OCI-LY7 (cell line): ENCODE results near the gene FAM107B. TPM values are rescaled to one million over a fixed set of nuclear protein-coding genes. Genes with fewer than 3 reads are reported as not detected.

Experiments used
- BruUV-seq: library from RNA; stranded (reverse); fragments of 400-500 nt; replicated peaks from 2 replicates; lab custom pipeline; 2021; lab: Mats Ljungman, UMichigan
- CTCF ChIA-PET: fragments of 300-600 bp; sonication (Branson Sonifier 250); formaldehyde crosslinking; loops from one replicate; lab custom pipeline; 2022; ENCODE audit warnings: antibody characterized with exemption; ENCODE audit not compliant: unreplicated experiment; lab: Charles Lee
- POLR2A ChIA-PET: fragments of 300-600 bp; sonication (Branson Sonifier 250); formaldehyde crosslinking; loops from one replicate; lab custom pipeline; 2022; ENCODE audit warnings: antibody characterized with exemption; lab: Charles Lee
- DNase-seq: peaks from one replicate; pipeline ENCODE4 v3.0.0-alpha.2; 2015; ENCODE audit warnings: low spot score
- H2AFZ ChIP-seq: fragments of 200-600 bp; sonication (generic), shearing (Covaris generic); 2 replicates; pipeline ENCODE4 v1.6.1; 2014; ENCODE audit warnings: mild to moderate bottlenecking, antibody characterized with exemption, low read length, moderate library complexity
- H3K27ac ChIP-seq: fragments of 200-600 bp; sonication (generic); 2 replicates; pipeline ENCODE4 v1.5.1; 2014; ENCODE audit warnings: mixed run types, low read depth, mild to moderate bottlenecking, moderate library complexity, low read length, inconsistent platforms; ENCODE audit not compliant: poor library complexity, severe bottlenecking
- H3K36me3 ChIP-seq: fragments of 200-600 bp; sonication (generic); 2 replicates; pipeline ENCODE4 v1.6.1; 2014; ENCODE audit warnings: mild to moderate bottlenecking, antibody characterized with exemption, low read length, moderate library complexity, mixed read lengths; ENCODE audit not compliant: insufficient read depth
- H3K4me1 ChIP-seq: fragments of 200-600 bp; sonication (generic); 2 replicates; pipeline ENCODE4 v1.5.1; 2014; ENCODE audit warnings: mild to moderate bottlenecking, low read length; ENCODE audit not compliant: insufficient read depth, poor library complexity, severe bottlenecking
- H3K4me2 ChIP-seq: fragments of 200-600 bp; sonication (generic); 2 replicates; pipeline ENCODE4 v1.6.1; 2014; ENCODE audit warnings: mild to moderate bottlenecking, low read length
- H3K4me3 ChIP-seq: fragments of 200-600 bp; sonication (generic); 2 replicates; pipeline ENCODE4 v1.5.1; 2014; ENCODE audit warnings: mild to moderate bottlenecking, low read depth, low read length; ENCODE audit not compliant: poor library complexity, severe bottlenecking
- H3K79me2 ChIP-seq: fragments of 200-600 bp; sonication (generic); 2 replicates; pipeline ENCODE4 v1.6.1; 2016; ENCODE audit warnings: low read depth, mild to moderate bottlenecking, low read length, moderate library complexity, mixed read lengths; ENCODE audit not compliant: insufficient read depth
- H3K9me2 ChIP-seq: fragments of 200-600 bp; sonication (generic); 2 replicates; pipeline ENCODE4 v1.6.1; 2016; ENCODE audit warnings: mild to moderate bottlenecking, low read length, mixed read lengths; ENCODE audit not compliant: insufficient read depth
- H3K9me3 ChIP-seq: fragments of 200-600 bp; sonication (generic); 2 replicates; pipeline ENCODE4 v1.6.1; 2014; ENCODE audit warnings: mild to moderate bottlenecking, mixed run types, low read length, mixed read lengths
- H4K20me1 ChIP-seq: fragments of 200-600 bp; sonication (generic); 2 replicates; pipeline ENCODE4 v1.6.1; 2014; ENCODE audit warnings: mild to moderate bottlenecking, antibody characterized with exemption, low read length, moderate library complexity, mixed read lengths; ENCODE audit not compliant: insufficient read depth
- EZH2phosphoT487 ChIP-seq: fragments of 200-600 bp; sonication (generic); IDR thresholded peaks from 2 replicates; pipeline ENCODE4 v1.6.1; 2018; ENCODE audit warnings: low read depth, borderline replicate concordance, mild to moderate bottlenecking, mixed run types, antibody characterized with exemption, low read length, moderate library complexity, mixed read lengths
- intact Hi-C: fragments of 100-400 bp; cut with micrococcal nuclease; formaldehyde crosslinking; loops from one replicate; pipeline ENCODE4 v1.10.0; 2022; ENCODE audit not compliant: unreplicated experiment
- total RNA-seq, 2 experiments: library from RNA; depleted of rRNA in 1 of 2; stranded (reverse); fragments of >200 nt in 1 of 2; shearing (Covaris generic) in 1 of 2; gene quantifications; 2 replicates each; pipeline ENCODE4 v1.2.3, GENCODE V29; 2014 to 2022
- TF ChIP-seq, protein P1 (sequence below): fragments of 200-600 bp; sonication (generic); conservative IDR thresholded peaks from 2 replicates; pipeline ENCODE4 v1.5.1; 2014; ENCODE audit warnings: mild to moderate bottlenecking, antibody characterized with exemption, low read length, moderate library complexity, mixed read lengths

FAM107B gene
- total RNA-seq, 2 experiments from 2014 or later = 114 to 398 TPM

GRCh38 chr10:14748441-14748840 lies 26.3 kb downstream of the FAM107B start:
- CTCF ChIA-PET = no interaction called here
- Histone ChIP-seq H3K36me3 (no peaks in the 10 kb centered on the region), H3K4me2 (peak overlapping the region; percentile 57), H3K9me2 (no peaks in the 10 kb centered on the region), H3K79me2 (no peaks in the 10 kb centered on the region), H3K9me3 (no peaks in the 10 kb centered on the region), H4K20me1 (no peaks in the 10 kb centered on the region), H2AFZ (peak overlapping the region; percentile 39), H3K4me3 (peak overlapping the region; percentile 4), H3K27ac (peak overlapping the region; percentile 88), H3K4me1 (peaks cover 68% of the 10 kb centered on the region)
- intact Hi-C loops = no loop called here
- TF ChIP-seq, protein P1, sequence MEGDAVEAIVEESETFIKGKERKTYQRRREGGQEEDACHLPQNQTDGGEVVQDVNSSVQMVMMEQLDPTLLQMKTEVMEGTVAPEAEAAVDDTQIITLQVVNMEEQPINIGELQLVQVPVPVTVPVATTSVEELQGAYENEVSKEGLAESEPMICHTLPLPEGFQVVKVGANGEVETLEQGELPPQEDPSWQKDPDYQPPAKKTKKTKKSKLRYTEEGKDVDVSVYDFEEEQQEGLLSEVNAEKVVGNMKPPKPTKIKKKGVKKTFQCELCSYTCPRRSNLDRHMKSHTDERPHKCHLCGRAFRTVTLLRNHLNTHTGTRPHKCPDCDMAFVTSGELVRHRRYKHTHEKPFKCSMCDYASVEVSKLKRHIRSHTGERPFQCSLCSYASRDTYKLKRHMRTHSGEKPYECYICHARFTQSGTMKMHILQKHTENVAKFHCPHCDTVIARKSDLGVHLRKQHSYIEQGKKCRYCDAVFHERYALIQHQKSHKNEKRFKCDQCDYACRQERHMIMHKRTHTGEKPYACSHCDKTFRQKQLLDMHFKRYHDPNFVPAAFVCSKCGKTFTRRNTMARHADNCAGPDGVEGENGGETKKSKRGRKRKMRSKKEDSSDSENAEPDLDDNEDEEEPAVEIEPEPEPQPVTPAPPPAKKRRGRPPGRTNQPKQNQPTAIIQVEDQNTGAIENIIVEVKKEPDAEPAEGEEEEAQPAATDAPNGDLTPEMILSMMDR = no peak
- no peak for TF ChIP-seq EZH2phosphoT487
- POLR2A ChIA-PET = interaction anchor here (0.8 to 4.5 kb wide), 7 partner anchors 8 to 132 kb away, joined by 3 to 33 read pairs (median 3); partner anchors contain the start of genes CDNF, HSPA14 and MSANTD7
- no TSS peak for BruUV-seq
- no peak for DNase-seq

GRCh38 chr10:14742815-14743214 lies 31.9 kb downstream of the FAM107B start:
- BruUV-seq = no TSS peak
- Histone ChIP-seq H3K79me2 (no peaks in the 10 kb centered on the region), H4K20me1 (no peaks in the 10 kb centered on the region), H3K36me3 (no peaks in the 10 kb centered on the region; the same call in 1 of the 2 replicates), H3K9me2 (no peaks in the 10 kb centered on the region), H3K4me2 (peak overlapping the region; percentile 78), H3K4me3 (peak overlapping the region; percentile 34), H3K4me1 (peaks cover 56% of the 10 kb centered on the region), H3K9me3 (peaks cover 12% of the 10 kb centered on the region; the same call in 1 of the 2 replicates), H3K27ac (peak overlapping the region; percentile 94), H2AFZ (peak overlapping the region; percentile 49; the same call in 1 of the 2 replicates)
- intact Hi-C loops = loop anchor here (2.0 kb wide), 1 partner anchor 84 kb away; no protein-coding TSS in a partner anchor
- DNase-seq = peak; percentile 73
- ChIA-PET POLR2A (interaction anchor here (0.6 to 2.1 kb wide), 12 partner anchors 9 to 136 kb away, joined by 3 to 14 read pairs (median 3); no protein-coding TSS in a partner anchor), CTCF (no interaction called here)
- TF ChIP-seq EZH2phosphoT487 = no peak
- TF ChIP-seq, protein P1 = no peak

DNA sequence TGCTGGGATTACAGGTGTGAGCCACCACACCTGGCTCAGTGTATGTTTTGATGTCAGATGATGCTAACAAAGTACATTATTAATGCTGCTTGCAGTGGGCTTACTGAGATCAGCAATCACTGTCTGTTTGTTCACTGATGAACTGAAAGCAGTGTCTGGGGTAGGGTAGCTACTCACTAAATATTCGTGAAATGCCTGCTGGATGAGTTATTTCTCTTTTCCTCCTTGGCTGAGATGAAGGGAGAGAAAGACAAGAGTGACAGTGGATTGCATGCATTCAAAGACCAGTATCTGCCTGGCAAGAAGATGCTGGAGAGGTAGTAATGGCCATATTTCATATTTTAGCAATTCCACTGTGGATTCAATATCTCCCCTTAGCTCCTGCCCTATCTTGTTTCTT lies 32.3 kb downstream of the FAM107B start:
- Histone ChIP-seq H2AFZ (peak overlapping the region; percentile 49; the same call in 1 of the 2 replicates), H3K9me3 (peaks cover 12% of the 10 kb centered on the region; the same call in 1 of the 2 replicates), H3K27ac (peak overlapping the region; percentile 94), H3K79me2 (no peaks in the 10 kb centered on the region), H3K4me1 (peaks cover 56% of the 10 kb centered on the region), H3K4me3 (peak overlapping the region; percentile 34), H3K36me3 (no peaks in the 10 kb centered on the region; the same call in 1 of the 2 replicates), H3K9me2 (no peaks in the 10 kb centered on the region), H3K4me2 (peak overlapping the region; percentile 78), H4K20me1 (no peaks in the 10 kb centered on the region)
- BruUV-seq = no TSS peak
- no peak for TF ChIP-seq EZH2phosphoT487
- TF ChIP-seq, protein P1 = no peak
- intact Hi-C loops = loop anchor here (2.0 kb wide), 1 partner anchor 84 kb away; no protein-coding TSS in a partner anchor
- ChIA-PET POLR2A (interaction anchor here (0.6 to 2.1 kb wide), 13 partner anchors 9 to 194 kb away, joined by 3 to 14 read pairs (median 3); no protein-coding TSS in a partner anchor), CTCF (no interaction called here)
- DNase-seq = no peak
